Mucosa of stomach (tissue), 1 donor: Measurements from ENCODE around the gene SPRTN.

ENCODE experiments used
- H3K27me3 ChIP-seq: one replicate; pipeline ENCODE4 v1.7.0; 2013; ENCODE audit warnings: mild to moderate bottlenecking, low read length; ENCODE audit not compliant: control insufficient read depth, insufficient read depth
- H3K36me3 ChIP-seq: one replicate; pipeline ENCODE4 v1.7.0; 2013; ENCODE audit warnings: low read length; ENCODE audit not compliant: control insufficient read depth, insufficient read depth
- H3K4me1 ChIP-seq: one replicate; pipeline ENCODE4 v1.7.0; 2013; ENCODE audit warnings: mild to moderate bottlenecking, low read length; ENCODE audit not compliant: control insufficient read depth, insufficient read depth
- H3K4me3 ChIP-seq: one replicate; pipeline ENCODE4 v1.7.0; 2013; ENCODE audit warnings: low read length
- H3K9ac ChIP-seq: one replicate; pipeline ENCODE4 v1.7.0; 2013; ENCODE audit warnings: mild to moderate bottlenecking, low read length, moderate library complexity
- H3K9me3 ChIP-seq: one replicate; pipeline ENCODE4 v1.7.0; 2013; ENCODE audit warnings: mild to moderate bottlenecking, low read length, moderate library complexity; ENCODE audit not compliant: control insufficient read depth
- donor health status: Pancreatic carcinoma.

SPRTN gene

DNA sequence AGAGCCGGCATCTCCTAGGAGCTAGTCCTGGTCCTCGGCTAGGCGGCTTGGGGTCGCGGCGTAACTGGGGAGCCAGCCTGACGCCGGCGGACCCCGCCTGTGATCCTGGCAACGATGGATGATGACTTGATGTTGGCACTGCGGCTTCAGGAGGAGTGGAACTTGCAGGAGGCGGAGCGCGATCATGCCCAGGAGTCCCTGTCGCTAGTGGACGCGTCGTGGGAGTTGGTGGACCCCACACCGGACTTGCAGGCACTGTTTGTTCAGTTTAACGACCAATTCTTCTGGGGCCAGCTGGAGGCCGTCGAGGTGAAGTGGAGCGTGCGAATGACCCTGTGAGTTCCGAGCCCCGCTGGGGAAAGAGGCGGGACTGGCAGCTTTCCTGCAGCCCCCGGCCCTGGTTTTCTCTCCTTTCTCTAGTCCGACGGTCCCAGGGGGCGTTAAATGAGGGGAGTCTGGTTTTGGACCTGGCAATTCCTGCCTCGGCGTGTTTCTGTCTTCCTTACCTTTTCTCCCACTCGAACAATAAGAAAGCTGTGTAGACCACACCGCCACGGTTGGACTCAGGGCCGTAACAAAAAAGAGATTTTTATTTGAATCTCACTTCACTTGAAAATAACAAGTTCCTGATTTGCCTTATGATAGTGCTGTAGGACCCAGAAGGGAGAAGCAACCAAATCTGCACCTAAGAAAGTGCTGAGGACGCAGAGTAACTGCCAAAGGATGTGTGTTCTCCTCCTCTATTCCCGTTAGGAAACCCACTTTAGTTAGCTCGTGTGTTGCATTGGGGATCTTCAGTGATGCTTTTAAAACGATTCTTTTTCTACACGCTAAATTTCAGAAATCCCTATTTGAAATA lies at the start of gene SPRTN:
Gene SPRTN, plus strand, starts transcription at position 24 of the 859 bp plus-strand sequence. Its CDS starts 91 bp downstream, at position 115.
- H3K4me1 ChIP-seq: peaks cover 22% of the 10 kb centered on the region
- H3K9me3 ChIP-seq: no peaks in the 10 kb centered on the region
- H3K27me3 ChIP-seq: no peaks in the 10 kb centered on the region

GRCh38 chr1:231295938-231296337 lies 42.2 kb upstream of the SPRTN start:
- Histone ChIP-seq H3K4me3 (no peak overlapping the region), H3K4me1 (no peaks in the 10 kb centered on the region), H3K9me3 (no peaks in the 10 kb centered on the region), H3K9ac (no peak overlapping the region), H3K27me3 (no peaks in the 10 kb centered on the region), H3K36me3 (no peaks in the 10 kb centered on the region)

More for the DNA sequence above, at the start of gene SPRTN:
- Histone ChIP-seq H3K36me3 (no peaks in the 10 kb centered on the region), H3K9ac (peak within 1 kb of the TSS; percentile 91), H3K4me3 (peak within 1 kb of the TSS; percentile 97)

DNA sequence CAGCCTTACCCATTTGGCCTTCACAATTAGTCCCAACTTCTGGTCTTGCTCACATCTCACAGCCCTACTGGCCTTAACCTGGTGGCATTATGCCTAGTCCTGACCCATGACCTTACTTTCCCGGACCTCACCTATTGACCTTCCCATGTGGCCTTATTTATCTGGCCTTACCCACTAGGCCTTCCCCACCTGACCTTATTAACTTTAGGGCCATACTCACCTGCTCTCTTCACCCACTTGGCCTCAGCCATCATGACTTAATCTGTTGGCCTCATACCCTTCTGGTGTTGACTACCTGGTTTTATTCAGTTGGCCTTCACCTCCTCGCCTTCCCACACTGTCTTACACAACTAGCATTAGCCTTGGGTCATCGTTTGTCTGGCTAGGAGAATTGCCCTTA lies 36.1 kb upstream of the SPRTN start:
- no peaks in the 10 kb centered on the region for H3K4me1 ChIP-seq
- no peak overlapping the region for H3K9ac ChIP-seq
- no peaks in the 10 kb centered on the region for H3K9me3 ChIP-seq
- no peak overlapping the region for H3K4me3 ChIP-seq
- no peaks in the 10 kb centered on the region for H3K27me3 ChIP-seq
- H3K36me3 ChIP-seq: no peaks in the 10 kb centered on the region

DNA sequence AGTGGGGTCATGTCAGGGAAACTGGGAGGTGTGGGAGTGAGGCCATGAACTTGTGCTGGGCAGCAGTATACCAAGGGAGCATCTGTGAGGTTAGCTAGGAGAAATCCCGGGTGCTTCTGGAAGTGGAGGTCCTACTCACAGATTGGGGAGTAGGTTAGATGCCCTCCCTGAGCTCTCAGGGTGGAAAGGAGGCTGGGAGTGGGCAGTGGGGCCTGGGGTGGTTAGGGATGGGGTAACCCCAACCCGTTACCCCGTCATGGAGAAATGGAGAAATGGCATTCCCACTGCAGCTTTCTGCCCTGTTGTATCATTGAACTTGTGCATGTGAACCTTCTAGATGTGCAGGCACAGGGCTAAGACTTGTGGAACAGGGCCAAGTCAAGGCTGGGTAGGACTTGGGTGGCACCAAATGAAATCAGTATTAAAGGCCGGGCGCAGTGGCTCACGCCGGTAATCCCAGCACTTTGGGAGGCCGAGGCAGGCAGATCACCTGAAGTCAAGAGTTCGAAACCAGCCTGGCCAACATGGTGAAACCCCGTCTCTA lies 27.6 kb upstream of the SPRTN start:
- H3K9me3 ChIP-seq: no peaks in the 10 kb centered on the region
- H3K36me3 ChIP-seq: no peaks in the 10 kb centered on the region
- no peak overlapping the region for H3K4me3 ChIP-seq
- H3K9ac ChIP-seq: no peak overlapping the region
- no peaks in the 10 kb centered on the region for H3K27me3 ChIP-seq
- H3K4me1 ChIP-seq: no peaks in the 10 kb centered on the region

DNA sequence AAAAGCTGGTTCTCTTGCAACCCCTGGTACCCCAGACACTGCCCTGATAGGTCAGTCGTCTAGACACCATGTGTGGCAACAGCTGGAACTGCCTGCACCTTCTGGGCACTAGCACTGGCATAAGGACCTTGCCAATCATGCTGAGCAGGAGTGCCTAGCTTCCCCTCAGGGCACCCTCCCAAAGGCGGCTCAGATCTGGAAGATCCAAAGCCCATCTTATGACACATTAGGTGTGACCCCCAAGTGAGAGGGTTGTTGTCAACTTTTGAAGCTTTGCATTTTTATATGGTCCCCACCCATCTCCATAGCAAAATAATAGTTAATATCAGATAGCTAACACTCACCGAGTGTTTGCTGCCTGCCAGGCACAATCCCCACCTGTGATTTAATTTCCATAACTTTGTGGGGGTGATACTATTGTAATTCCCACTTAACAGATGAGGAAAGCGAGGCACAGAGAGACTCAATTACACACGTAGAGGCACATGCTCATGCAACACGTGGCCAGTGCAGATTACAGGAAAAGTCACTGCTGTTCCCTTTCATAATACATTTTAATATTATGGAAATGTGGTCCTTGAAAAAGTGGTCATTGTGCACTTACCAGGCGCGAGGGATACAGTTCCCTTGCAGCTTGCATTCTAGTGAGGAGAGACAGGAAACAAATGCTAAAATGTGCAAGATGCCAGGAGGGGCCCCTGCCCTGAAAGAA lies 26.2 kb upstream of the SPRTN start:
- Histone ChIP-seq H3K9ac (no peak overlapping the region), H3K4me1 (no peaks in the 10 kb centered on the region), H3K4me3 (no peak overlapping the region), H3K9me3 (no peaks in the 10 kb centered on the region), H3K36me3 (no peaks in the 10 kb centered on the region), H3K27me3 (no peaks in the 10 kb centered on the region)

- Histone ChIP-seq H3K4me1 (no peaks in the 10 kb centered on the region), H3K9me3 (no peaks in the 10 kb centered on the region), H3K27me3 (no peaks in the 10 kb centered on the region), H3K4me3 (no peak overlapping the region), H3K36me3 (no peaks in the 10 kb centered on the region), H3K9ac (no peak overlapping the region)
Observed at GRCh38 chr1:231312432-231312788, 25.7 kb upstream of the SPRTN start.

DNA sequence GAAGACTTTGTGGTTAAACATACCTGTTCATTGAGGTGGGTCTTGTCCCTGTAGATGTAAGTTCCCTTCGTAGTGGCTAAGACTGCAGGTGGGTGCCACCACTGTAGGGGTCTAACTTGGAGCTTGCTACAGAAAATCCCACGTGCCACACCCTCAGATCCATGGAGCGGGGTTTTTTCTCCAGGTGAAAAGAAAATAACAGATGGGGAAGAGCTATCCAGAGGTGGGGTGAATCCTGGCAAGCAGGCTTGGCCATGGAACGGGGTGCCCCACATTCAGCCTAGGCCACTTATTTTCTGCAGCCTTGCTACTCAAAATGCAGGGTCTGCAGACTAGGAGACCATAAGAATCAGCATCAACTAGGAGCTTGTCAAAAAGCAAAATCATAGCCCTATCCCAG lies 24.4 kb upstream of the SPRTN start:
- Histone ChIP-seq H3K36me3 (no peaks in the 10 kb centered on the region), H3K27me3 (no peaks in the 10 kb centered on the region), H3K9me3 (no peaks in the 10 kb centered on the region), H3K4me1 (no peaks in the 10 kb centered on the region), H3K4me3 (no peak overlapping the region), H3K9ac (no peak overlapping the region)

DNA sequence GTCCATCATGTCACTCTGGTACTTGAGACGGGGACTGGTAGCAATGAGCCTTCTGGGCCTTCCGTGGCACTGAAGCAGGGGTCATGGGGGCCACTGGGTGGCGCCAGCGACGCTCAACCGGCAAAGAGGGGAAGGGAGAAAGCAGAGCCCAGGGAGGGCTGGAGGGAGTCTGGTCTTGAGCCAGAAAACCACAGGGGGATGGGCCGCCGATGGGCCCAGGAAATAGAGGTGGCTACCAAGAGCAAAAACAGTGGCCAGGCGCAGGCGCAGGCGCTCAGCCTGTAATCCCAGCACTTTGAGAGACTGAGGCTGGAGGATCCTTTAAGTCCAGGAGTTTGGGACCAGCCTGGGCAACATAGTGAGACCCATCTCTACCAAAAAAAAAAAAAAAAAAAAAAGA lies 22.2 kb upstream of the SPRTN start:
- H3K4me1 ChIP-seq: no peaks in the 10 kb centered on the region
- no peak overlapping the region for H3K9ac ChIP-seq
- H3K4me3 ChIP-seq: no peak overlapping the region
- H3K36me3 ChIP-seq: no peaks in the 10 kb centered on the region
- no peaks in the 10 kb centered on the region for H3K27me3 ChIP-seq
- H3K9me3 ChIP-seq: no peaks in the 10 kb centered on the region

DNA sequence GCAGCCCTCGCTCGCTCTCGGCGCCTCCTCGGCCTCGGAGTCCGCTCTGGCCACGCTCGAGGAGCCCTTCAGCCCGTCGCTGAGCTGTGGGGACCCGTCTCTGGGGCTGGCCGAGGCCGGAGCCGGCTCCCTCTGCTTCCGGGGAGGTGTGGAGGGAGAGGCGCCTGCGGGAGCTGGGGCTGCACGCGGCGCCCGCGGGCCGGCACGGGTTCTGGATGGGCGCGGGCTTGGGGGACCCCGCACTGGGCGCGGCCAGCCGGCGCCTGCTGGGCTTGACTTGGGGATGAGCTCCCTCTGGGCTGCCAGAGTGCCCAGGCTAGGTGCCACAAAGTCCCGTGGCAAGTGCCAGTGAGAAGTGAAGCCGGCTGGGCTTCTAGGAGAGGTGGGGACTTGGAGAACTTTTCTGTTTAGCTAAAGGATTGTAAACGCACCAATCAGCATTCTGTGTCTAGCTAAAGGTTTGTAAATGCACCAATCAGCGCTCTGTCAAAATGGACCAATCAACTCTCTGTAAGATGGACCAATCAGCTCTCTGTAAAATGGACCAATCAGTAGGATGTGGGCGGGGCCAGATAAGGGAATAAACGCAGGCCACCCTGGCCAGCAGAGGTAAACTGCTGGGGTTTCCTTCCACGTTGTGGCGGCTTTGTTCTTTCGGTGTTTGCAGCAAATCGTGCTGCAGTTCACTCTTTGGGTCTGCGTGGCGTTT lies 20.6 kb upstream of the SPRTN start:
- Histone ChIP-seq H3K4me1 (no peaks in the 10 kb centered on the region), H3K36me3 (no peaks in the 10 kb centered on the region), H3K27me3 (no peaks in the 10 kb centered on the region), H3K4me3 (no peak overlapping the region), H3K9ac (no peak overlapping the region), H3K9me3 (no peaks in the 10 kb centered on the region)

- H3K9me3 ChIP-seq: no peaks in the 10 kb centered on the region
- no peaks in the 10 kb centered on the region for H3K4me1 ChIP-seq
- no peak overlapping the region for H3K4me3 ChIP-seq
- no peak overlapping the region for H3K9ac ChIP-seq
- H3K36me3 ChIP-seq: no peaks in the 10 kb centered on the region
- H3K27me3 ChIP-seq: no peaks in the 10 kb centered on the region
Observed at GRCh38 chr1:231318015-231318355, 20.1 kb upstream of the SPRTN start.

GRCh38 chr1:231318568-231318967 lies 19.5 kb upstream of the SPRTN start:
- Histone ChIP-seq H3K9ac (no peak overlapping the region), H3K9me3 (no peaks in the 10 kb centered on the region), H3K36me3 (no peaks in the 10 kb centered on the region), H3K27me3 (no peaks in the 10 kb centered on the region), H3K4me1 (no peaks in the 10 kb centered on the region), H3K4me3 (no peak overlapping the region)

GRCh38 chr1:231319080-231319479 lies 19.0 kb upstream of the SPRTN start:
- no peaks in the 10 kb centered on the region for H3K36me3 ChIP-seq

More at GRCh38 chr1:231319080-231319479, 19.0 kb upstream of the SPRTN start:
- Histone ChIP-seq H3K9ac (no peak overlapping the region), H3K27me3 (no peaks in the 10 kb centered on the region), H3K9me3 (no peaks in the 10 kb centered on the region), H3K4me3 (no peak overlapping the region), H3K4me1 (no peaks in the 10 kb centered on the region)
